ENCODE data around the gene KIF5C. TPM values are rescaled to one million over a fixed set of nuclear protein-coding genes. Genes with fewer than 3 reads are reported as not detected.

KIF5C gene
- total and polyA plus RNA-seq, 2 of the 13 experiments (the other 11 are each of a cell fraction or from before 2014, with no cell fraction given), result 0.15 to 0.20 TPM

DNA sequence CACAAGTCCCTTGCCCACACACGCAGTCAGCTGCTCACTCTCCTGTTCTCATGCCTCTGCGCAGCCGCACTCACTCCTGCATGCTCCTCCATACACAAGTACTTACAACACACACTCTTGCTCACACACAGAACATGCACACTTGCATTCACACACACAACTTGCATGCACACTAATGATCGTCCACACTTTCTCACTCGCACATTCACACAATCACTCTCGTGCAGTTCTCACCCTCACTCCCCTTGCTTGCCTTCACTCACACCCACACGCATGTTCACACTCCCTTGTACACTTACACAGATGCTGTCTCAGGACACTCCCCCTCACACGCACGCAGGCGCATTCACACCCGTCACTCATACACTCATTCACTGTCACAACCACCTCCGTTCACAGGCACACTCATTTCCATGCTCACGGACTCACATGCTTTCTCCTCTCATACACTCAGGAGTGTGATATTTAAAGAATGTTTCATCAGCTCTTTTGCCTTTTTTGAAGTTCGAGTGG is 127.4 kb downstream of the KIF5C start:
- POLR2A ChIA-PET, result no interaction called here
- FAIRE-seq (no peak), DNase-seq (ENCODE audit: low spot score) (no peak), ATAC-seq (no peak)
- in situ Hi-C loops (cut with HindIII; ENCODE audit: extremely low pct_ligation_motif_present, low pct_unique_long_range_greater_than_20kb) (no loop called here), intact Hi-C loops (cut with micrococcal nuclease; ENCODE audit: unreplicated experiment) (no loop called here)
- H3K9me3 ChIP-seq (ENCODE audit: low read length), result no peaks in the 10 kb centered on the region
- H3K27me3 ChIP-seq (ENCODE audit: control insufficient read depth in 1 of 2, insufficient read depth in 2 of 2, low read length in 2 of 2), result peaks cover 2 to 62% of the 10 kb centered on the region in 2 experiments; a peak in 4 of 5 replicates
- H3K9ac ChIP-seq (ENCODE audit: insufficient read depth, low read depth, low read length), result no peak overlapping the region
- no peaks in the 10 kb centered on the region for H3K36me3 ChIP-seq (replicated peaks in 1 of 2; ENCODE audit: control insufficient read depth in 1 of 2, insufficient read depth in 2 of 2, low read length in 2 of 2)
- 65% methylated on average over 14 of the region's 14 CpGs for WGBS (ENCODE audit: low lambda C conversion rate)
- H3K4me1 ChIP-seq (ENCODE audit: insufficient read depth, low read length), result no peaks in the 10 kb centered on the region
- H3K4me3 ChIP-seq (replicated peaks in 1 of 3; ENCODE audit: insufficient read depth in 1 of 3, low read depth in 2 of 3, low read length in 3 of 3), result no peak overlapping the region
- H3K79me2 ChIP-seq (ENCODE audit: insufficient read depth, low read length), result no peaks in the 10 kb centered on the region
- TF ChIP-seq FOXK2 (IDR thresholded peaks at IDR 0.05) (0 out of 2 replicates have a peak, but pooled peaks have one; percentile 13), ZNF879 (CRISPR knock-in tag; IDR thresholded peaks at IDR 0.05) (no peak), ZNF207 (IDR thresholded peaks at IDR 0.05; ENCODE audit: borderline replicate concordance) (0 out of 2 replicates have a peak, but pooled peaks have one; percentile 59)
- TF ChIP-seq, protein P1, sequence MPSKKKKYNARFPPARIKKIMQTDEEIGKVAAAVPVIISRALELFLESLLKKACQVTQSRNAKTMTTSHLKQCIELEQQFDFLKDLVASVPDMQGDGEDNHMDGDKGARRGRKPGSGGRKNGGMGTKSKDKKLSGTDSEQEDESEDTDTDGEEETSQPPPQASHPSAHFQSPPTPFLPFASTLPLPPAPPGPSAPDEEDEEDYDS (CRISPR knock-in tag; IDR thresholded peaks at IDR 0.05), result no peak
- H2AFZ ChIP-seq (ENCODE audit: low read length), result no peak overlapping the region
- CTCF ChIA-PET (ENCODE audit: low intra/inter-chr PET ratio, low total read pairs), result no interaction called here
- H3K4me2 ChIP-seq (ENCODE audit: low read depth, low read length), result no peak overlapping the region
- no peak overlapping the region for H3K27ac ChIP-seq (ENCODE audit: extremely low read length, insufficient read depth, low read length)
- BruUV-seq (replicated peaks), result no TSS peak
- no peaks in the 10 kb centered on the region for H4K20me1 ChIP-seq (ENCODE audit: insufficient read depth, low read length)

DNA sequence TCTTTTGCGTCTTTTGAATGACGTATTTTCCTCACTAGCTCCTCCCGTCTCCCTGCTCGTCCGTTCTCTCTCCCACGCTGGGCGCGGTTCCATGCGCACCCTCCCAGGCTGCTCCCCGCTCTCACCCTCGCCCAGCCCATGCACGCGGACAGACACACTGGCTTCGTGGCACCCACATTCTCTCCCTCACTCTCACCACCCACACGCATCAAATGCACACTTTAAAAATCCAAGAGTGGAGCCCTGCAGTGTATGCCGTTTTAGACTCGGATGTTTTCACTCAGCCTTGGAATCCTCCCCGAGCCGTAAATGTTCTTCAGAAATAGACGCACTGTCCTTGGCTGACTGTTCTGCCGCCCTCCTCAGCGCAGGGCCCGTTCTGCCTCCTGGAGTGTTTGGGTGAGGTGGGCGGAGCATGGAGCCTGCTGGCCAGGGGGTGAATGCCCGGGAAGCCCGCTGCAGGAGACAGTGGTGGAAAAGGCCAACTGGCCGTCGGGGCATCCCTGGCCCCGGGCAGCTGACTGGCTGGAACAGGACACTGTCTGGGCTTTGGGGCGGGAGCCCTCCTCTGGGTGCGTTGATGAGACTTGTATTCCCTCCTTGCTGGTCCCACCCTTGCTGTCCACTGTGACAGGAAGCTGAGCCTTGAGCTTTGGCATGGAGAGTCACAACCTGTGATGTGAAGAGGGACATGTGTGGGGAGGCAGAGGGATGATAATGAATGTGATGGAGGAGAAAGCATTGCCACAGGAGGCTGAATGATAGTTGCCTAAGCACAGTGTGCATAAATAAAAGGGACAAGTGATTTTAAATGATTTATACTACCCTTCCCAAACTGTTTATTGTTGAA is 128.1 kb downstream of the KIF5C start:
- no peaks in the 10 kb centered on the region for H3K9me3 ChIP-seq (ENCODE audit: low read length)
- no peak overlapping the region for H3K4me2 ChIP-seq (ENCODE audit: low read depth, low read length)
- no peak overlapping the region for H3K9ac ChIP-seq (ENCODE audit: insufficient read depth, low read depth, low read length)
- no peaks in the 10 kb centered on the region for H4K20me1 ChIP-seq (ENCODE audit: insufficient read depth, low read length)
- in situ Hi-C loops (cut with HindIII; ENCODE audit: extremely low pct_ligation_motif_present, low pct_unique_long_range_greater_than_20kb), result no loop called here
- no peaks in the 10 kb centered on the region for H3K4me1 ChIP-seq (ENCODE audit: insufficient read depth, low read length)
- 73% methylated on average over 31 of the region's 31 CpGs for WGBS (ENCODE audit: low lambda C conversion rate)
- peaks cover 2 to 61% of the 10 kb centered on the region in 2 experiments; a peak in 4 of 5 replicates for H3K27me3 ChIP-seq (ENCODE audit: control insufficient read depth in 1 of 2, insufficient read depth in 2 of 2, low read length in 2 of 2)
- ATAC-seq (no peak; the same call in 2 of the 3 replicates), FAIRE-seq (no peak), DNase-seq (ENCODE audit: low spot score) (no peak)
- H2AFZ ChIP-seq (ENCODE audit: low read length), result no peak overlapping the region
- H3K36me3 ChIP-seq (replicated peaks in 1 of 2; ENCODE audit: control insufficient read depth in 1 of 2, insufficient read depth in 2 of 2, low read length in 2 of 2), result no peaks in the 10 kb centered on the region
- intact Hi-C loops (cut with micrococcal nuclease; ENCODE audit: unreplicated experiment), result no loop called here
- no peak overlapping the region for H3K27ac ChIP-seq (ENCODE audit: extremely low read length, insufficient read depth, low read length)
- BruUV-seq (replicated peaks), result no TSS peak
- CTCF ChIA-PET (ENCODE audit: low intra/inter-chr PET ratio, low total read pairs), result no interaction called here
- POLR2A ChIA-PET, result no interaction called here
- H3K79me2 ChIP-seq (ENCODE audit: insufficient read depth, low read length), result no peaks in the 10 kb centered on the region
- H3K4me3 ChIP-seq (replicated peaks in 1 of 3; ENCODE audit: insufficient read depth in 1 of 3, low read depth in 2 of 3, low read length in 3 of 3), result no peak overlapping the region
- TF ChIP-seq ZSCAN25 (CRISPR knock-in tag; IDR thresholded peaks at IDR 0.05) (no peak), GLI4 (CRISPR knock-in tag; IDR thresholded peaks at IDR 0.05; ENCODE audit: borderline replicate concordance) (no peak), MBNL3 (CRISPR knock-in tag; conservative IDR thresholded peaks at IDR 0.05) (no peak), ZBTB7B (CRISPR knock-in tag; IDR thresholded peaks at IDR 0.05) (no peak), SP140L (CRISPR knock-in tag; IDR thresholded peaks at IDR 0.05; ENCODE audit: borderline replicate concordance) (no peak), SNAPC2 (CRISPR knock-in tag; IDR thresholded peaks at IDR 0.05) (no peak), ZSCAN9 (CRISPR knock-in tag; IDR thresholded peaks at IDR 0.05; ENCODE audit: borderline replicate concordance) (no peak)
- TF ChIP-seq, protein P2, sequence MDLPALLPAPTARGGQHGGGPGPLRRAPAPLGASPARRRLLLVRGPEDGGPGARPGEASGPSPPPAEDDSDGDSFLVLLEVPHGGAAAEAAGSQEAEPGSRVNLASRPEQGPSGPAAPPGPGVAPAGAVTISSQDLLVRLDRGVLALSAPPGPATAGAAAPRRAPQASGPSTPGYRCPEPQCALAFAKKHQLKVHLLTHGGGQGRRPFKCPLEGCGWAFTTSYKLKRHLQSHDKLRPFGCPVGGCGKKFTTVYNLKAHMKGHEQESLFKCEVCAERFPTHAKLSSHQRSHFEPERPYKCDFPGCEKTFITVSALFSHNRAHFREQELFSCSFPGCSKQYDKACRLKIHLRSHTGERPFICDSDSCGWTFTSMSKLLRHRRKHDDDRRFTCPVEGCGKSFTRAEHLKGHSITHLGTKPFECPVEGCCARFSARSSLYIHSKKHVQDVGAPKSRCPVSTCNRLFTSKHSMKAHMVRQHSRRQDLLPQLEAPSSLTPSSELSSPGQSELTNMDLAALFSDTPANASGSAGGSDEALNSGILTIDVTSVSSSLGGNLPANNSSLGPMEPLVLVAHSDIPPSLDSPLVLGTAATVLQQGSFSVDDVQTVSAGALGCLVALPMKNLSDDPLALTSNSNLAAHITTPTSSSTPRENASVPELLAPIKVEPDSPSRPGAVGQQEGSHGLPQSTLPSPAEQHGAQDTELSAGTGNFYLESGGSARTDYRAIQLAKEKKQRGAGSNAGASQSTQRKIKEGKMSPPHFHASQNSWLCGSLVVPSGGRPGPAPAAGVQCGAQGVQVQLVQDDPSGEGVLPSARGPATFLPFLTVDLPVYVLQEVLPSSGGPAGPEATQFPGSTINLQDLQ (CRISPR knock-in tag; IDR thresholded peaks at IDR 0.05), result no peak
- TF ChIP-seq, protein P3, sequence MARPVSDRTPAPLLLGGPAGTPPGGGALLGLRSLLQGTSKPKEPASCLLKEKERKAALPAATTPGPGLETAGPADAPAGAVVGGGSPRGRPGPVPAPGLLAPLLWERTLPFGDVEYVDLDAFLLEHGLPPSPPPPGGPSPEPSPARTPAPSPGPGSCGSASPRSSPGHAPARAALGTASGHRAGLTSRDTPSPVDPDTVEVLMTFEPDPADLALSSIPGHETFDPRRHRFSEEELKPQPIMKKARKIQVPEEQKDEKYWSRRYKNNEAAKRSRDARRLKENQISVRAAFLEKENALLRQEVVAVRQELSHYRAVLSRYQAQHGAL (CRISPR knock-in tag; IDR thresholded peaks at IDR 0.05; ENCODE audit: not compliant biosample characterization), result no peak
